ENCODE measurements around the gene TBC1D3H.
"Not testable (repeated sequence)": the region's sequence is repeated elsewhere in the genome, so short reads cannot be mapped to it uniquely, and the experiment has no call there.

TBC1D3H gene

GRCh38 chr17:36388385-36389245 lies at the start of gene TBC1D3H:
Gene TBC1D3H (minus strand): TSS chr17:36388435. CDS start chr17:36386895, 1,540 bp downstream.
- DNase-seq = not testable (repeated sequence)

DNA sequence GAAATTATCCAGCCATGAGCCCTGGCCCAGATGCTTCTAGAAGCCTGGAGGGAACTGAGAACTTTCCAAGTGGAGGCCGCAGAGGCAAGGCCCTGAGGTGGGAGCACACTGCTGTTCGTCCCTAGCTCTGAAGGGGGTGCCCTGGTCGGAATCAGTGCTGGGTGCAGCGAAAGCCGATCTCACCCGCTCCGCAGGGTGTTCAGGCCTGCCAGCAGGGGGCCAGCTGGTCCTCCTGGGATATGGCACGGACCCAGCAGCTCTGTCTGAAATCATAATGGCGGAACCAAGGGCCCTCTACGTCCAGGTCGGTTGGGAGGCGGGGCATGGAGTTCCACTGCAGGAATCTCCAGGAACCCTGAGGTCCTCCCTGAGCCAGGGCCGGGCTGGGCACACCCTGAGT lies 40.7 kb upstream of the TBC1D3H start:
- DNase-seq = not testable (repeated sequence)

DNA sequence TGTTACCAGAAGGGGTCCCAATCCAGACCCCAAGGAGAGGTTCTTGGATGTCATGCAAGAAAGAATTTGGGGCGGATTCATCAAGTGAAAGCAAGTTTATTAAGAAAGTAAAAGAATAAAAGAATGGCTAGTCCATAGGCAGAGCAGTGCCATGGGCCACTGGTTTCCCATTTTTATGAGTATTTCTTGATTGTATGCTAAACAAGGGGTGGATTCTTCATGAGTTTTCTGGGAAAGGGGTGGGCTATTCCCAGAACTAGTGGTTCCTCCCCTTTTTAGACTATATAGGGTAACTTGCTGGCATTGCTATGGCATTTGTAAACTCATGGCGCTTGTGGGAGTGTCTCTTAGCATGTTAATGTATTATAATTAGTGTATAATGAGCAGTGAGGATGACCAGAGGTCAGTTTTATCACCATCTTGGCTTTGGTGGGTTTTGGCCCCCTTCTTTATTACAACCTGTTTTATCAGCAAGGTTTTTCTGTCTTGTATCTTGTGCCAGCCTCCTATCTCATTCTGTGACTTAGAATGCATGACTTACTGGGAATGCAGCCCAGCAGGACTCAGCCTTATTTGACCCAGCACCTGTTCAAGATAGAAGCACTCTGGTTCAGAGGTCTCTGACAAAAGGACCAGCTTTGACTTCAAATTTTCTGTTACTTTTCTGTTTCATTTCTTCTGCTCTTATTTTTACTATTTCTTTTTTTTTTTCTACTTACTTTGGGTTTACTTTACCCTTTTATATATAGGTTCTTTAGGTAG lies 27.1 kb upstream of the TBC1D3H start:
- DNase-seq = not testable (repeated sequence)

DNA sequence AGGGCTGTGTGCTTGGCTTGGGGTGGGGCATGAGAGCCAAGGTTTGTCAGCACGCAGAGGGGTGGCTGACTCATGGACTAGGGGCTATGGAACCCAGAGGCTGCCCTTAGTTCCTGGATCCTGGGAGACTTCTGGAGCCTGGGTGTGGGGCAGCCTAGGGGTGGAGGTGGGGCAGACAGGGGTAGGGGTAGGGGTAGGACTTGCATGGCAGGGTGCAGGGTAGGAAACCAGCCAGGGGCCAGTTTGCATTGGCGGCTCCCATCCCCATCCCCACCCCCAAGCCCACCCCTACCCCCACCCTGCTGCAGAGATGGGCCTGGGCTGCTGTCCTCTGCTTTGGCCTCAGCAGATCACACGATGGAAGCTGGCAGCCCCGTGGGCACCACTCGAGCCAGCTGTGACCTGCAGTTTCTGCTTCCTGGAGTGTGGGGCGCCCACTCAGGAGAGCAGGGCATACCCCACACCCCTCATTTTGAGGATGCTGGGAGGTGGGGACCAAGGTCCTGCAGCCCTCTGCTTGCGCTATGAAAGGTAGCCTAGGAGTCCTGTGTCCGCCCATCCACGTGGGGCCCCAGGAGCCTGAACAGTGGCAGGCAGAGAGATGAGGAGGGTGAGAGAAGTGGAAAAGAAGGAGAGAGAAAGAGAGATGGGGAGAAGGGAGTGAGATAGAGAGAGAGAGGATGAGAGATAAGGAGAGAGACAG lies 2.9 kb upstream of the TBC1D3H start:
- not testable (repeated sequence) for DNase-seq

- not testable (repeated sequence) for DNase-seq
These were observed 12.3 kb downstream of the TBC1D3H start for GRCh38 chr17:36375938-36376337.

DNA sequence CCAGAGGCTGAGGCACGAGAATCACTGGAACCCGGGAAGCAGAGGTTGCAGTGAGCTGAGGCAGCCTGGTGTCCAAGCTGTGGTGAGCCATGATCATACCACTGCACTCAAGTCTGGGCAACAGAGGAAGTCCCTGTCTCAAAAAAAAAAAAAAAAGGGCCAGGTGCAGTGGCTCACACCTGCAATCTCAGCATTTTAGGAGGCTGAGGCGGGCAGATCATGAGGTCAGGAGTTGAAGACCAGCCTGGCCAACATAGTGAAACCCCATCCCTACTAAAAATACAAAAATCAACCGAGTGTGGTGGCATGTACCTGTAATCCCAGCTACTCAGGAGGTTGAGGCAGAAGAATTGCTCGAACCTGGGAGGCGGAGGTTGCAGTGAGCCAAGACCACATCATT lies 25.7 kb downstream of the TBC1D3H start:
- not testable (repeated sequence) for DNase-seq
